GM18498 (cell line): ENCODE measurements around the gene TMEM238L.

Source experiments
- ATAC-seq: cut with Tn5 transposase; IDR thresholded peaks from one replicate; pipeline ENCODE4 v1.9.1; 2021; ENCODE audit warnings: mild to moderate bottlenecking, moderate library complexity; ENCODE audit not compliant: unreplicated experiment

Gene TMEM238L

DNA sequence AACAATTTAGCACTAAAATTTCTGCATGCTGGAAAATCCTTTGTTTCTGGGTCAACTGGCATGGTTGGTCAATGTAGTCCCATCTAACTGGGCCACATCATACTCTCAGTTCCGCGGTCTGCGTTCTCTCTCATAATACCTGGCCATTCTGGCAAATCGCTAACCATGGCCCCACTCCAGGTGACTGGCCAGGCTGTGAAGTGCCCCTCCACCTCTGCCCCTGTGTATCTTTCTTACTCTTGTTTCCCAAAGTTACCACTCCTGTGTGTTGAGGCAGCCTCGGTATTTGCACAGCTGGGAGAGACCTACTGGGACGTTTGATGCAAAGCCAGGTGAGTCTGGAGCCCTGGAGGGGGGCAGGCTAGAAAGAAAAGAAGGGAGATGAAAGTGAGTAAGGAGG lies 2.0 kb upstream of the TMEM238L start:
- ATAC-seq = no peak

DNA sequence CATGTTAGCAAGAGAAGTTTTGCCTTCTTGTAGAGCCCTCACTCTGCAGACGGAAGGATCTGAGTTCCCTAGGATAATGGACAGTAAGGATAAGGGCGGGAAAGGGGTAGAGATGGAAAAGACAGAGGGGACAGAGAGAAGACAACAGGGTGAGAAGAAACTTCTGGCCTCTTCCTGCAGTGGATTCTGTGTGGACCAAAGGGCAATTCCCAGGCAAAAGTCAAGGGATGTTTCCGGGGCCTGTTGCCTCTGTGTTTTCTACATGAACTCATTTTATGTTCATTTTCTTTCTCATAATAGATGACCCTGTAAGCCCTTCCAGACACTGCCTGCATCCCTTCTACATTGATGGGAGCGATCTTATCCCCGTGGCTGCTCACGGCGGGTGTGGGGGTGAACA lies 647 bp upstream of the TMEM238L start:
- no peak for ATAC-seq

DNA sequence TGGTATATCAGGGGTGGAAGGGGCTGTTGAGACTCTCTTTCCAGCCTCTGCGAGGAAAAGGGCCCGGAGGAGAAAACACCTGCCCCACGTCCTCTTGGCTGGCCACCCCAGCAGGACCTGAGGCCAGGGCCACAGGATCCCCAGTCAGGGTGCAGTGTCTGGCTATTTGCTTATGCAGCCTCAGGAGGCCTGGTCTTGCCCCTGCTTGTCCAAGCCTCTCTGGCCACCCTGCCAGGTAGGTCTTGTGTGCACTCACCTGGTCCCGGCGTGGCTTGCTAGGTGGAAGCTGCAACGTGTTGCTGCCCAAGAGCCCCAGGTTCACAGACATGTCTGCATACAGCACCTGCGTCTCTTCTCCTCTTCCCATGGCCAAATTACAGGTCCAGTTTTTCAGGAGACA lies 549 bp downstream of the TMEM238L start:
- no peak for ATAC-seq

DNA sequence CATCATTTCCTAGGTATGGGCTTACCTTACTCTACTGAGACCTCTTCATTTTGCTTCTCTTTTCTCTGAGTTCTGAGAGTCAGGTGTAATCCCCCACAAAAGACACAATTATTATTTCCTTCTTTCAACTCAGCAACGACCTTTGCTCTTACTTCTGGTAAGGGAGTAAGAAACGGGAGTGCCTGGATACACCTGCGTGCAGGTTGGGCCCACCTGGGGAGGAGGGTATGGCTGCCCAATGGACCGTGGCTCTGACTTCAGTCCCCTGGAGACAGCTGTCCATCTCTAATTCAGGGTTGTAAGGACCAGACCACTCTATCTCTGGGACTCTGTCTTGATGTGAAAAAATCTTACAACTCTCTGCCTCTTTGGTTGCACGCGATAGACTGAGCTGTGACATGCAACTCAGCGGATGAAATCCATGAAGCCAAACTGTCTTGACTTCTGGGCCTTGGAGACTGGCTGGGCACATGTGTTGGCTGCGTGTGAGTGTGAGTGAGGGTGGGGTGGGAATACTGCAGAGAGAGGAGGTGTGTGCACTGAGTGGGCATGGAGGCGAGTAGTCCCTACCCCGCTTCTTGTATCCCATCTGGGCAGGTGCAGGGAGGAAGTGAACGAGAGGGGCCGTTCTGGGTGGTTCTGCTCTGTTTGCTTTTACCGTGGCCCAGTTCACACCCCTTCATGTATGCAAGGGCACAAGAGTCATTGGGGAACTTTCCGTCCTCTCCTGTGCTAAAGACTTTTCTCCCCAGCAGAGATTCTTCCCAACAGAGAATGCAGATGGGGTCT lies 1.2 kb downstream of the TMEM238L start:
- ATAC-seq = no peak

DNA sequence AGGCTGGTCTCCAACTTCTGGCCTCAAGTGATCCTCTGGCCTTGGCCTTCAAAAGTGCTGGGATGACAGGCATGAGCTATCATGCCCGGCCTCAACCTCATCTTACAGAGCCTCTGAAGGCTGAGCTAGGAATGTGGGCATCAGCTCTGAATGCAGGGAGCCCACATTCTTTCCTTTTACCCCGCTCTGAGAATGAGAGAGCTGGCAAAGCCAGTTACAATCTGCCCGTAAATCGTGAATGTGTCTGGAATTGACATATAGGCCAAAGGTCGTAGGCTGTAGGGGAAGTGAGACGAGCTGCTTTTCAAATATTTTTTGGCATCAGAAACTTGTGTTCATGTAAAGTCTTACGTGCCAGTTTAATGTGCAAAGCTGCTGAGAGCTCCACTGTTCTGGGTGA lies 4.5 kb downstream of the TMEM238L start:
- no peak for ATAC-seq

DNA sequence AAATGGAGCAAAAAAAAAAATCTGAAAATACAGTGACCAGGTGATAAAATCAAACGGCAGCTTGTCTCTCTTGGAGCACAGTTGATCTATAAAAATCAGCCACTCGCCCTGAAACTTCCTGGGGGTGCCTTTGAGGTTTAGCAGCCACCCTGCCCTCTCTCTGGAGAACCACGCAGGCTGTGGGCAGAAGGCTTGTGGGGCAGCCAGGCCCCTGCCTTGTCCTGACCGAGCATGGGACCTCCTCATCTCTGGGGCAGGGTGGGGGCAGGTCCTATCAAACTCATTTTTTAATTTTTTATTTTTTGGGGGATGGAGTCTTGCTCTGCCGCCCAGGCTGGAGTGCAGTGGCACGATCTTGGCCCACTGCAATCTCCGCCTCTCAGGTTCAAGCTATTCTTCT lies 5.0 kb downstream of the TMEM238L start:
- ATAC-seq = no peak

DNA sequence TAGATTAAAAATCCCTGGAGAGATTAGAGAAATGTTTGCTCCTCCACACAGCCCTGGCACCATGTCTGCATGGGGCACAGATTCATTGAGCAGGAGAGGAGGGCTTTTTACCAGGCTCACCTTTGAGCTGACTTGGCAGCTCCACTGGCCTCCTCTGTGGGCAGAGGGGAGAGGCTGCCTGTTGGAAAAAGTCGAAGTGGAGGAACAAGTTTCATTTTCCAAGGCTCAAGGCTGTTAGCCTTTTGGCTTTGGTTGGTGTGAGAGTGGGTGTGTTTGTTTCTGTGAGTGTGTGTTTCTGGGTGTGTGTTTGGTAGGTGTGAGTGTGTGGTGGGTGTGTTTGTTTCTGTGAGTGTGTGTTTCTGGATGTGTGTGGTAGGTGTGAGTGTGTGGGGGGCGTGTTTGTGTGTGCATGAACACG lies 5.6 kb downstream of the TMEM238L start:
- ATAC-seq = no peak

DNA sequence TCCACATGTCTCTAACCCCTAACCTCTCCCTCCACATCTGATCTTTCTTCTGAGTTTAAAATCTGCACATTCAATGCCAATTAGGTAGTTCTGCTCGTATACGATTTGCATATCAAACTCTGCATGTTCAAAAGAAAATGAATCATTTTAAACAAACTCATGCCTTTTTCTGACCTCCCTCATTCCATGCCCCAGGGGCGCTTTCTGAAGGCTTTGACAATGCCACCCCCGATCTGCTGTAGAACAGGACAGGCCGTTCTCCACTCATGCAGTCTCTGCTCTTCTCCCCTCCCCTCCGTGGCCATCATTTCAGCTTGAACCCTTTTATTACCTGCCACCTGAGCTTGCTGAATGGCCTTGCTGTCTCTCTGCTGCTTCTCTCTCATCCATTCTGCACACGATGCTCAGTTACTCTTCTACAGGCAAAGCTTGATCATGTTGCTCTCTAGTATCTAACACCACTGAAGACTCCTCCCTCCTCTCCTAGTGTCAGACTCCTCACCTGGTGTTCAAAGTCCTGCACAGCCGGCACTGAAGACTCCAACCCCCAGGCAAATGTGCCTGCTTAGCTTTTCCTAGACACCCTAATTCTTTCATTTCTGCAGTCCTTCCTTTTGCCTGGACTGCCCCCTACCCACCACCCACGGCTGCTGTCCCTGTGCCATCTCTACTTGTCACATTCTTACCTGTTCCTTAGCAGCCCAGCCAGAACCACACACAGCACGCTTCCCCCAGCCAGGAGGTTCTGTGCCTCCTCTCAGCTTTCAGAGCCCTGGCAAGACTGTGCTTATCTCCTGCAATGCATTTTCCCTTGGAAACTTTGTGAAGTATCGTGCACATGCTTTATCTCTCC lies 6.2 kb downstream of the TMEM238L start:
- ATAC-seq = no peak

DNA sequence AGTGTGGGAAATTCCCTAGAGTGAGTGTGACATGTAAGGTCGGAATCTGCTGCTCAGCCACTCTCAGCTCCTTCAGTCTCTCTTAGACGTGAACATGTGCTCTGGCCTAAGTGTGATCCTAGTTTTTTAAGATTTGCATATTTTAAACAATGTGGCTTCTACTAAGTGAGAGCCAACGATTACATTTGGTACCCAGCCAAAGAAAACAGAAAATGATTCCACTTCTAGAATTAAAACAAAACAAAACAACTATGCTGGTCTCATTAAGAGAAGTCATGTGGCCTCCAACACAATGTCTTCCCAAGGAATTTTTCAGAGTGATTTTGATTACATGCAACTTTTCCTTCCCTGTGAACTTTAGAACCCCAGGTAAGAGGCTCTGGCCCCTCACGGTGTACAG lies 10.1 kb downstream of the TMEM238L start:
- no peak for ATAC-seq

DNA sequence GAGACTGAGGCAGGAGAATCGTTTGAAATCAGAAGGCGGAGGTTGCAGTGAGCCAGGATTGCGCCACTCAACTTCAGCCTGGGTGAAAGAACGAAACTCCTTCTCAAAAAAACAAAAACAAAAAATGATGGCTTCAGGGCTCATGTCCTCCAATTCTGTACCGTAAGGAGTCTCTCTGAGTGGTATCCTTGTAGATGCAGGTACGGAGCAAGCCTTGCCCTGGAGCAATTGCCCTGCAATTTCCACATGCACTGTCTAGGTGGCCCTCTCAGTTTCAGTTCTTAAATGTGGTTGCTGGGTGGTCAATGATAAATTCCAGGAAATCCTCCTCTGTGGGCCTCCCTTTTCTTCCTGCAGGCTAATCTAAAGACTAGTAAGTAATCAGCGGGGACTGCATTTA lies 10.6 kb downstream of the TMEM238L start:
- ATAC-seq = no peak

DNA sequence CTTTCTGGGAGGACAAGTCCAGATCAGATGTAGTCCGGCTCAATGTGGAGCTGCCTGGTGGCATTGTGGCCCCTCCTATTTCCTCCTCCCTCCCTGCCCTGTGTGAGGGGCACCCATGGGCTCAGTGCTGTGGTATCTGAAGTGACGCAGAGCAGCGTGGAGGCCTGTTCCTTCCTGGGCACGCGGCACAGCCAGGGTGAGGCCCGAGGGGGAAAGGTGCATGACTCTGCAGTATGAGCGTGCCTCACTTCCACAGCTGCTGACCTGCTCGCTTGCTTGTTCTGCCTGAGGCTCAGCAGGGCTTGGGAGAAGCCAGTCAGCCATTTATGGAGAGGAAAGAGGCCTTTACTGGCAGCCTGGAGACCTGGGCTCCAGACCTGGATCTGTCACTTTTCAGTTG lies 11.7 kb downstream of the TMEM238L start:
- ATAC-seq = no peak

DNA sequence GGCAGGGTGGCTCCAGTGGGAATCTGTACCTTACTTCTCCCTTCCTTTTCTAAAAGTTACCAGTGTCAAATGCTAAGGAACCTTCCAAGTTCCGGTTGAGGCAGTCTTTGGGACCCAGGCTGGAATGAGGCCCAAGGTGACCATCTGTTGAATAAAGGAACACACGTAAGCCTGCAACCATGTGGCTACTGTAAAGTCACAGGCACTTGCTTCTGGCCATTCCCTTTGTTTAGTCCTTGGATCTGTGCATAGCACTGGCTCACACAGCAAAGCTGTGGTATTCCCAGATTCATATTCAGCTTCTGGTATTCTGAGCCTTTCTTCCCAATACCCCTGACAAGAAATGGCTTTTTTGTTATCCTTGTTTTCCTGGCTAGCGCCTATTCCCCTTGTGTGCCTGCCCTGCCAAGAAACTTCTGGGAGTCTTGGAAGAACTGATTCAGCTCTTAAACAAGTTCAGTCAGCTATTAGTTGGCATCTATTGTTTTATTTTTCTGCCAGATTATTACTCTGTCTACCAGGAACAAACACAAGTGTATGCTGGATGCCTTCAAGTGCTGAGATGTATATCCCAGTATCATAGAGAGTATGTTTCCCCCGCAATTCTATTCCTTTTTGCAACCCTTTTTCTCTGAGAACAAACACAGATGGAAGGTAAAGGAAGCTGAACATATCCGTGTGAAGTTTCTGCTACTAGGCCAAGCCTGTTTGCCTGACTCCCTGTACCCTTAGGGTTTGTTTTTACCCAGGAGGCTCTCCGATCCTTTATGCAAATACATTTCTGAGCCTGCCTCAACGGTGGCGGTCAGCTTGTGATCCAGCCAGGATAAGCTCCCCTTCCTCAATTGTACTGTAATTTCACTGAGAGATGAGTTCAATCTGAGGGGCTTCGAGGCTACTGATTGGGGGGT lies 13.2 kb downstream of the TMEM238L start:
- no peak for ATAC-seq

DNA sequence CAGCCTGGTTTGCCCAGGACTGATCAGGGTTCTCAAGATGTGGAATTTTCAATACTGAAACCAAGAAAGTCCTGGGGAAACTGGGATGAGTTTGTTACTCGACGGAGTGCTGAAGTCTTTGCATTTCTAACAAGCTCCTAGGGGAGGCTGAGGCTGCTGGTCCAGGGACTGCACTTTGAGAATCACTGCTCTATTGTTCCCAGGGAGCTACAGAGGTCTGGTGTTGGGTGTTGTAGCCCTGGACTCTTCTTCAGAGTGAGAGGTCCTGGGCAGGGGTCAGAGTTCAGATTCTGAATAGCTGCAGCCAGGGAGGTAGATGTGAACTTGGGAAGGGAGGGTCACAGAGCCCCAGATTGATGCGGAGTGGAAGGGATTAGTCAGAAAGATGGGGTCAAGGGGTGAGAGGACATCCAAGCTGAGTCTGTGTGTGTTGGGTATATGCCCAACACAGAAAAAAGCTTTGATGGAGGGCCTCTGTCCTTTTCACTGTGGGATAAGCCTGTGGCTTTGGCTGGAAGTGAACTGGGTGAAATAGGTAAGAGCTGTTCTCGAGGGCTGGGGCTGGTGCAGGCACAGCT lies 14.1 kb downstream of the TMEM238L start:
- ATAC-seq = no peak

DNA sequence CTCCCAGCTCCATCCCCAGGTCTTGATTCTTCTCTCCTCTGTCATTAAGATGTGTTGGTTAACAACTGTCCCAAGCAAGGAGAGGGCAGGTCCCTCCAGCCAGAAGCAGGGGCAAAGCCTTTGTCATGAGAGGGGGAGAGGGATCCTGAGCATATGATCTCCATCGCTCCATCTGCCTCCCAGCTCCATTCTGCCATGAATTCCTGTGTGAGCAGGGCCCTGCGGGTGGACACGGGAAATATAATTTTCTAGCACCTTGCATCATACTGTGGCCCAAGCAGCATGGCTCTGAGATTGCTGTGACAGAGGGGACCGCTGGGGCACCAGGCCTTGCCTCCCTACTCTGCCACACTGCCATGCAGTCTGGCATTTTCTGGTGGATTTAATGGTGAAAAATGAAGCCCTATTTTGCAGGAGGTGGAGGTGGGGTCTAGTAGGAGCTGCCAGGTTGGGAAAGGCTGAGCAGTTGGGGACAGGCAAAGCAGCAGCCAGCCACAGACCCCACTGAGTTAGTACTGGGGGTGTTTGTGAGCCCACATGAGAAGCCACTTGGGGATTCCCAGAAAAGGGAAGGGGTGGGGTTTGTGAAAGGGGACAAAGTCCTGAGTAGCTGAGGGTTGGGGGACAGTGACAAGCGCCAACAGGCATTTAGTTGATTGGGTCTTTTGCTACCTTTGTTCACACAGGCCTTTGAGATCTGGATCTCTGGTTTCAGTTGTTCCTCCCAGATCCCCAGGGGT lies 16.4 kb downstream of the TMEM238L start:
- ATAC-seq = no peak

DNA sequence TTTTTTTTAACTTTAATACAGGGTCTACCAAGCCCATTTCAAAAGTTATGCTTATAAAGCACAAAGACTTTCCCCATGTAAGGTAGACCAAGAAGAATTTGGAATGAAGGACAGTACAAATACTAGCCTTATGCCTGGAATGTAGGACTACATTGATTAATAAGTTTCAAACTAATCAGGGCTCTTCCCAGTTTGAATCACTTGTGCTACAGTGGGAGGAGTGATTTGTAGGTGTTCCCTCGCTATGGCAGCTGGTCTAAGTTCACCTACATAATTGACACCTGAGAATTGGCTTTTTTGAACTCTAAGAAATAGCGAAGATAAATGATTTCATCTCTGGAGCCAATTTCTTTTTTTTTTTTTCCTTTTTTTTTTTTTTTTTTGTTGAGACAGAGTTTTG lies 18.6 kb downstream of the TMEM238L start:
- ATAC-seq = no peak

DNA sequence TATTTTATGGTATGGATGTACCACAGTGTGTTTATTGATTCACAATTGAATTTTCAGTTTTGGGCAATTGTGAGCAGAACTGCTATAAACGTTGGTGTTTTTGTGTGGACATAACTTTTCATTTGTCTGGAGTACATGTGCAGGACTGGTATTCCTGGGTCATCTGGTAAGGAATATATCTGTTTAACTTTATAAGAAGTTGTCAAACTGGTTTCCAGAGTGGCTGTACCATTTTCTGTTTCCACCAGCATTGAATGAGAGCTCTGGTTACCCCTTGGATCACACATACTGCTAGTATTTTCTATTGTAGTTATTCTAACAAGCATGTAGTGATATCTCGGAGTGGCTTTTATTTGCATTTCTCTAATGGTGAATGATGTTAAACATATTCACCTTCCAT lies 24.3 kb downstream of the TMEM238L start:
- ATAC-seq = no peak

DNA sequence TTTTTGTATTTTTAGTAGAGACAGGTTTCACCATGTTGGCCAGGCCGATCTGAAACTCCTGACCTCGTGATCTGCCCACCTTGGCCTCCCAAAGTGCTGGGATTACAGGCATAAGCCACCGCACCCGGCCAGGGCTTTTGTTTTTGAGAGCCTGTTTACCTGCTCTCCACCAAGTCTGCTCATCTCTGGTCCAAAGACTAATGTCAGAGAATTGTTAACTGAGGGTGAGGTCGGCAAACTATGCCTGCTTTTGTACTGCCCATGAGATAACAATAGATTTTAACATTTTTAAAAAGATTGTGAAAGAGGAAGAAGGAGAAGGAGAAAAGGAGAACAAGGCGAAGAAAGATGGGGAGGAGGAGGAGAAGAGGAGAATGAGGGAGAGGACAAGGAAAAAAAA lies 26.0 kb downstream of the TMEM238L start:
- no peak for ATAC-seq

DNA sequence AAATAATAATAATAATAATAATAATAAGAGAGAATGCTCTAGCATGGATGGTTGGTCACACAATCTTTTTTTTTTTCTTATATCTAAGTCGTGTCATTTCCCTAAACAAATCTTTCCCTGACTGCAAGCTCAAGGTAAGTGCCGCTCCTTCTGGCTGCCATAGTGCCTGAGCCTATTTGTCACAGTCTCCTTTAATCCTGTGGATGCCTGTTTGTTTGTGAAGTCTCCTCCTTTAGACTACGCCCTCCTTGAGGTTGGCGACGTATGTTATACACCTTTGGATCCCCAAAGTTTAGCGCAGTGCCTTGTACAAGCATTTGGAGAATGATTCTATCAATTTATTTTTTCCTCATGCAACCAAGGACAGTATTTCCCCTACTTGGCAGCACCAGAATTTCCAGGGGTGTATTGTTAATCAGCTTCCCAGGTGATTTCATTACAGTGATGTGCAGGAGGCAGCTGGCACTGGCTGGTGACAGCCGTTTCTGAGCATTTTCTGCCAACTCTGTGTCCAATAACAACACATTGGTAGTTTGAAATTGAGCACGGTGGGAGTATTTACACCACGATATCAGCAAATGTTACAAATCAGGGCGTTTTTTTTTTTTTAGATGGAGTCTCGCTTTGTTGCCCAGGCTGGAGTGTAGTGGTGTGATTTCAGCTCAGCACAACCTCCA lies 26.6 kb downstream of the TMEM238L start:
- ATAC-seq = no peak

DNA sequence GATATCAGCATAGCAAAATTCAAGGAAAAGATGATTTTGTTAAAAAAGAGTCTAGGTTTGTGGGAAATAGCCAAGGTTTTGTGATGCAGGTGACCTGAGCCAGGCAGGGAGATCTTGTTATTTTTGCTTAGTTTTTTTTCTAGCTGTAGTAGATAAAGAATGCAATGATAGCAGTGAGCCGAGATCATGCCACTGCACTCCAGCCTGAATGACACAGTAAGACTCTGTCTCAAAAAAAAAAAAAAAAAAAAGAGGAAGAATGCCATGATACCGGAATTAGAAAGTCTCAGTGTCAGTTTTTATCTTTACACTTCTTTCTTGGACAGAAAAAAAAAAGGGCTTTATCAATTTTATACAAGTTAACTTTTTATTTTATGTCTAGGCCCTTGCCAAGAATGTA lies 27.5 kb downstream of the TMEM238L start:
- no peak for ATAC-seq
